ENCODE data around the gene SLC10A3.
"Not testable (repeated sequence)": the region's sequence is repeated elsewhere in the genome, so short reads cannot be mapped to it uniquely, and the experiment has no call there.

The SLC10A3 gene

GRCh38 chrX:154509455-154509854, 19.0 kb upstream of the SLC10A3 start:
- no peak for DNase-seq (ENCODE audit: low read depth in 1 of 2, low spot score in 1 of 2)

- DNase-seq (ENCODE audit: low read depth in 1 of 2, low spot score in 1 of 2): no peak
Measured at GRCh38 chrX:154508384-154508745, 17.9 kb upstream of the SLC10A3 start.

- DNase-seq (ENCODE audit: low read depth in 1 of 2, low spot score in 1 of 2): no peak
Measured at GRCh38 chrX:154507673-154508383, 17.4 kb upstream of the SLC10A3 start.

- DNase-seq (ENCODE audit: low read depth in 1 of 2, low spot score in 1 of 2): no peak
Measured at GRCh38 chrX:154506483-154507332, 16.3 kb upstream of the SLC10A3 start.

- no peak for DNase-seq (ENCODE audit: low read depth in 1 of 2, low spot score in 1 of 2)
Measured at GRCh38 chrX:154505734-154506133, 15.3 kb upstream of the SLC10A3 start.

GRCh38 chrX:154502989-154503388, 12.6 kb upstream of the SLC10A3 start:
- DNase-seq (ENCODE audit: low read depth in 1 of 2, low spot score in 1 of 2): no peak

GRCh38 chrX:154502098-154502497, 11.7 kb upstream of the SLC10A3 start:
- no peak for DNase-seq (ENCODE audit: low read depth in 1 of 2, low spot score in 1 of 2)

GRCh38 chrX:154501423-154501822, 11.0 kb upstream of the SLC10A3 start:
- DNase-seq (ENCODE audit: low read depth in 1 of 2, low spot score in 1 of 2): not testable (repeated sequence)

GRCh38 chrX:154496591-154497137, 6.2 kb upstream of the SLC10A3 start:
- DNase-seq (ENCODE audit: low read depth in 1 of 2, low spot score in 1 of 2): not testable (repeated sequence)

GRCh38 chrX:154495472-154495922, 5.1 kb upstream of the SLC10A3 start:
- no peak for DNase-seq (ENCODE audit: low read depth in 1 of 2, low spot score in 1 of 2)

GRCh38 chrX:154494715-154495114, 4.3 kb upstream of the SLC10A3 start:
- no peak for DNase-seq (ENCODE audit: low read depth in 1 of 2, low spot score in 1 of 2)

- DNase-seq (ENCODE audit: low read depth in 1 of 2, low spot score in 1 of 2): no peak
Measured at GRCh38 chrX:154490021-154490413, 412 bp downstream of the SLC10A3 start.

GRCh38 chrX:154489182-154489581, 1.2 kb downstream of the SLC10A3 start:
- no peak for DNase-seq (ENCODE audit: low read depth in 1 of 2, low spot score in 1 of 2)

- no peak for DNase-seq (ENCODE audit: low read depth in 1 of 2, low spot score in 1 of 2)
Measured at GRCh38 chrX:154488336-154489075, 1.9 kb downstream of the SLC10A3 start.

- DNase-seq (ENCODE audit: low read depth in 1 of 2, low spot score in 1 of 2): no peak
Measured at GRCh38 chrX:154487518-154488290, 2.7 kb downstream of the SLC10A3 start.

- peak in 1 of 2 donors; percentile 43 for DNase-seq (ENCODE audit: low read depth in 1 of 2, low spot score in 1 of 2)
Measured at GRCh38 chrX:154486396-154487207, 3.8 kb downstream of the SLC10A3 start, which contains the start of gene UBL4A. TSS of gene UBL4A (minus strand) at chrX:154486615. CDS start at chrX:154486584, 31 bp downstream.

GRCh38 chrX:154486052-154486395, 4.4 kb downstream of the SLC10A3 start:
- DNase-seq (ENCODE audit: low read depth in 1 of 2, low spot score in 1 of 2): no peak

GRCh38 chrX:154485150-154486051, 5.0 kb downstream of the SLC10A3 start:
- no peak for DNase-seq (ENCODE audit: low read depth in 1 of 2, low spot score in 1 of 2)
